GF-D8 (cell line): Measurements from ENCODE around the gene PROB1.
"Not testable (repeated sequence)": the region's sequence is repeated elsewhere in the genome, so short reads cannot be mapped to it uniquely, and the experiment has no call there.

Source experiments
- DNase-seq: peaks from one replicate; lab custom pipeline; 2025; lab: John Stamatoyannopoulos, UW

Gene PROB1, protein sequence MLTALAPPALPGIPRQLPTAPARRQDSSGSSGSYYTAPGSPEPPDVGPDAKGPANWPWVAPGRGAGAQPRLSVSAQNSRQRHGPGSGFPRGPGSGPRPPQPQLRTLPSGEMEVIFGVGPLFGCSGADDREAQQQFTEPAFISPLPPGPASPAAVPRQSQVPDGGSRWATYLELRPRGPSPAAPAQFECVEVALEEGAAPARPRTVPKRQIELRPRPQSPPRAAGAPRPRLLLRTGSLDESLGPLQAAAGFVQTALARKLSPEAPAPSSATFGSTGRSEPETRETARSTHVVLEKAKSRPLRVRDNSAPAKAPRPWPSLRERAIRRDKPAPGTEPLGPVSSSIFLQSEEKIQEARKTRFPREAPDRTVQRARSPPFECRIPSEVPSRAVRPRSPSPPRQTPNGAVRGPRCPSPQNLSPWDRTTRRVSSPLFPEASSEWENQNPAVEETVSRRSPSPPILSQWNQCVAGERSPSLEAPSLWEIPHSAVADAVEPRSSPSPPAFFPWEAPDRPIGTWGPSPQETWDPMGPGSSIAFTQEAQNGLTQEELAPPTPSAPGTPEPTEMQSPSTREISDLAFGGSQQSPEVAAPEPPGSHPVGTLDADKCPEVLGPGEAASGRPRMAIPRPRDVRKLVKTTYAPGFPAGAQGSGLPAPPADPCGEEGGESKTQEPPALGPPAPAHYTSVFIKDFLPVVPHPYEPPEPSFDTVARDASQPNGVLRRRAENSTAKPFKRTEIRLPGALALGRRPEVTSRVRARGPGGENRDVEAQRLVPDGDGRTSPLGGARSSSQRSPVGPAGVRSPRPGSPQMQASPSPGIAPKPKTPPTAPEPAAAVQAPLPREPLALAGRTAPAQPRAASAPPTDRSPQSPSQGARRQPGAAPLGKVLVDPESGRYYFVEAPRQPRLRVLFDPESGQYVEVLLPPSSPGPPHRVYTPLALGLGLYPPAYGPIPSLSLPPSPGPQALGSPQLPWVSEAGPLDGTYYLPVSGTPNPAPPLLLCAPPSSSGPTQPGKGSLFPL

DNA sequence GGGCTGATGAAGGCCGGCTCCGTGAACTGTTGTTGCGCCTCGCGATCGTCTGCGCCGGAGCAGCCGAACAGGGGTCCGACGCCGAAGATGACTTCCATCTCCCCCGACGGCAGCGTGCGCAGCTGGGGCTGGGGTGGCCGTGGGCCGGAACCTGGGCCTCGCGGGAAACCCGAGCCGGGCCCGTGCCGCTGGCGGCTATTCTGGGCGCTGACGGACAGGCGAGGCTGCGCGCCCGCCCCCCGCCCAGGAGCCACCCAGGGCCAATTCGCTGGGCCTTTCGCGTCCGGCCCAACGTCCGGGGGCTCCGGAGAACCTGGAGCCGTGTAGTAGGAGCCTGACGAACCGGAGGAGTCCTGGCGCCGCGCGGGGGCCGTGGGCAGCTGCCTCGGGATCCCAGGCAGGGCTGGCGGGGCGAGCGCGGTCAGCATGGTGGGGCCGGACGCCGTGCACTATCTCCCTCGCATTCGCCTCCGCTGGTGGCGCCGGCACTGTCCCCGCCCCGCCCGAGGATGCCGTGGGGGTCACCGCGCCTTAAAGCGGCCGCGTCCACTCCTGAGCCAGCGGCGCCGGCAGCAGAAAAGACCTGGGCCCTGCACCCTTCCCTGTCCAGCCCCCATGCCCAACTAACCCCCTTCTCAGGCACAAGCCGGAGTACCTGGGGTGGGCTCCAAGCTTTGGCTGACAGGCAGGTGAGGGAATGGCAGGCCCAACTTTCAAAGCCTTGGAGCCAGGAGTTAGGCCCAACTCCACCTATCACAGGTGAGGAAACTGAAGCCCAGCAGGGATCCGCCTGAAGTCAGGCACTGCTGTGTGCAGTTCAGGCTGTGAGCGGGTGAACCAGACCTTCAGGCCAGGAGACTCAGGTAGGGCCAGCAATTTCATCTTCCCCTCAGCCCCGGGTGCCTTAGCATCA, at the start of gene PROB1:
Gene PROB1, minus strand, starts transcription at position 451 of the 913 bp plus-strand sequence. Its CDS starts 23 bp downstream, at position 428.
- DNase-seq: no peak

DNA sequence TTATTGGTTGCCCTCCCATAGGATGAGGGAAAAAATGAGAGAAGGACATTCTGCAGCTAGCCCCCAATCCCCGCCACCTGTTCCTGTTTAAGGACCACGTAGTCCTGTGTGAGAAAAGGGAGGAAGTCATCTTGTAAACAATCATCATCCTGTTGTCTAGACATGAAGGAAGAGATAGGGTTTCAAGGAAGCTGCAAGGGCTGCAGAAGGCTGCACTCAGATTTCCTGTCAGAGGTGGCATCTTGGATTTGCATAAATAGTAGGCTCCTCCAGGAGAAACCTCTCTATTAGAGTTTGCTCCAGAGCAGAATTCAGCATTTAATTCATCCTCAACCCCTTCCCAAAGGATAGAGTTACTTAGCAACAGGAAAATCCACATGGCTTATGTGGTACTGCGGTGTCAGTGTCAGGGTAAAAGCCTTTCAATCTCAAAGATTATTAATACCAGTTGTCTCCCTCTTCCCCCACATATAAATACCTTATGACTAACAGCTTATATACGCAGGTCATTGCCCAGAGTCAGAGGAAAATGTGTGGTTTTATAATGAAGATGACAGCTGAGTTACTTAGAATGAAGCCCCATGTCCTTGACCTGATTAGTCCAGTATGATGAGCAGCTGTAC, 49.0 kb upstream of the PROB1 start:
- DNase-seq: no peak

DNA sequence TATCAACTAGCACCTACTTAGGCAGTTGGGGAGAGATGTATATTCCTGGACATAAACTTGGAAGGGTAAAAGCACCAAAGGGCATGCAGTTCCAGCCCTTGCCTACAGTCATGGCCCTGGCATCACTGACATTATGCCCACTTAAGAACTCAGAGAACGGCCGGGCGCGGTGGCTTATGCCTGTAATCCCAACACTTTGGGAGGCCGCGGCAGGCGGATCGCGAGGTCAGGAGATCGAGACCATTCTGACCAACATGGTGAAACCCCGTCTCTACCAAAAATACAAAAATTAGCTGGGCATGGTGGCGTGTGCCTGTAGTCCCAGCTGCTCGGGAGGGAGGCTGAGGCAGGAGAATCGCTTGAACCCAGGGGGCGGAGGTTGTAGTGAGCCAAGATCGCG, 45.5 kb upstream of the PROB1 start:
- DNase-seq: not testable (repeated sequence)

DNA sequence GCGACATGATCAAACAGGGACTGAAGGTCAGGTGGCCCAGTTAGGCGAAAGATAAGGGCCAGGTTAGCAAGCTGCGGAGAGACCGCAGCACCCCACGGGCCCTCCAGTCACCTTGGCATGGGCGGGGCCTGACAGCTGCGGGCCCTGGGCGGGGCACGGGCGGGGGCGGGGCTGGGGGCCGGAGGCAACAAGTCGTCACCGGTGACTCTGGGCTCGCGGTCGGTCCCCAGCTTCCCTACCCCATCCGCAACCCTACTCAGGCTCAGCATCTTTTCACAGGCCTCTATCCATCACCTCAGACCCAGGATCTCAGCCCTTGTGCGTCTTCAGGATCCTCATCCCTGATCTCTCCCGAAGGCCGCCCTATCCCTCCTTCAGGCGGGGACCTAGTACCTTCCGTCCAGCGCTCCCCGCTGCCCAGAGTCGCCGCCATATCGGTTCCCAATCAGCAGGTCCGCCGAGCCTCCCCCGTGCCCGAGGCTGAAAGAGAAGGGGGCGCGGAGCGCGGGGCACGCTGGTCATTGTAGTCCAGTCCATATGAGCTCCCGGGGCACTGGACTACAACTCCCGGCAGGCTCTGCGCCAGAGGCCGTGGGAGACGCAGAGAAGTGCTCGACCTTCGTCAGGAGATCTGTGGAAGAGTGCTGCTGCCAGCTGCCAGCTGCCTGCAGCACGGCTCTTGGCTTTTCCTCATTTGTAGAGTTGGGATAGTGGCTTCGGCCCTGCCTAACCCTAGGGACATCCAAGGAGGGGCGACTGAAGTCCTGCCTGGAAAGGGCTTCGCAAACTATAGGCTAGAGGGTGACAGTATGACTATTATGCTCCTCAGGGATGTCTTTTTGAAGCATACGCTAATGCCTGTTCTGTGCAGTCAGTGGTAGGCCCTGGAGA, 44.4 kb upstream of the PROB1 start, which contains the start of gene DNAJC18:
Gene DNAJC18, minus strand, starts transcription at position 513 of the 891 bp plus-strand sequence. Its CDS starts 80 bp downstream, at position 433.
- DNase-seq: peak; percentile 58

DNA sequence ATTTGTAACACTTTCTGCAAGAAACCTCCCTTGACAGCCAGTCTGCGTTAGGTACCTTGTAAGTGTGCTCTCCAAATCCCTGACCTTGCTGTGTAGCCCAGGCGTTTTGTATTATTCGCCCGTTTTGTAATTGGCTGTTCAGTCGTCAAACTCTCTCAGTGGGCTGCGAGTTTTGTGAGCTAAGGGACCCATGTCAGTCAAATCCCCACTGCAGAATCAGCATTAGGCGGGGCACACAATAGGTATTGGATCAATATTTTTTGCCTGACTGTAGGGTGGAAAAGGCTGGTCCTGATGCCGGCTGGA, 43.8 kb upstream of the PROB1 start:
- no peak for DNase-seq

DNA sequence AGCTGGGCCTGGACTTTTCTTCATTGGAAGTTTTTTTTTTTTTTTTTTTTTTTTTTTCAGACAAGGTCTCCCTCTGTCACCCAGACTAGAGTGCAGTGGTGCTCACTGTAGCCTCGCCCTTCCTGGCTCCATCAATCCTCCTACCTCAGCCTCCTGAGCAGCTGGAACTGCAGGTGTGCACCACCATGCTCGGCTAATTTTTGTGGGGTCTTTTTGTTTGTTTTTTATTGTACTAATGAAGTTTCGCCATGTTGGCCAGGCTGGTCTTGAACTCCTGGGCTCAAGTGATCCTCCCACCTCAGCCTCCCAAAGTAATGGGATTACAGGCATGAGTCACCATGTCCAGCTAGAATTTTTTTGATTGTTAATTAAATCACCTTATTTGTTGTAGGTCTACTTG, 40.8 kb upstream of the PROB1 start:
- no peak for DNase-seq

DNA sequence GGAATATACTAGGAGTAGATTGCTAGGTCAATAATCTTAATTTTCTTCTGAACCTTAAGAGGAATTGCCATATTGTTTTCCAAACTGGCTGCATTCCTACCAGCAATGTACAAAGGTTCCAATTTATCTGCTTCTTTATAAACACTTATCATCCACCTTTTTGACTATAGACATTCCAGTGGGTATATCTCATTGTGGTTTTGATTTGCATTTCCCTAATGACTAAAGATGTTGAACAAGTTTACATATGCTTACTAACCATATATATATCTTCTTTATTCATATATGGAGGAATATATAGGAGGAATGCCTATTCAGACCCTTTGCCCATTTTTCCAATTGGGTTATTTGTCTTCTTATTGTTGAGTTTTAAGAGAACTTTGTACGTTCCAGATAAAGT, 36.8 kb upstream of the PROB1 start:
- no peak for DNase-seq

DNA sequence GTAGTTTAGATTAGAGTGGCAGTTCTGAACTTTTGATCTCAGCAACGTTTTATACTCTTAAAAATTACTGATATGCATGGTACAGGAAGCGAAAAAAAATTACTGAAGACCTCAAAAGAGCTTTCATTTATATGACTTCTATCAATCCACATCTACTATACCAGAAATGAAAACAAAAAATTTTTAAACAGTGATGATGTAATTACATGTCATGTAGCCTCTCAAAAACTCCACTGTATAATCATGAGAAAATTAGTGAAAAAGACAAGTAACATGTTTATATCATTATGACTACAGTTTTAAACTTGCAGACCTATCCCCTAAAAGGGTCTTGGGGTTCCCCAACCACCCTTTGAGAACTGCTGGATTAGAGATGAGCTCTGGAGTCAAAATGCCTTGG, 35.1 kb upstream of the PROB1 start:
- no peak for DNase-seq

DNA sequence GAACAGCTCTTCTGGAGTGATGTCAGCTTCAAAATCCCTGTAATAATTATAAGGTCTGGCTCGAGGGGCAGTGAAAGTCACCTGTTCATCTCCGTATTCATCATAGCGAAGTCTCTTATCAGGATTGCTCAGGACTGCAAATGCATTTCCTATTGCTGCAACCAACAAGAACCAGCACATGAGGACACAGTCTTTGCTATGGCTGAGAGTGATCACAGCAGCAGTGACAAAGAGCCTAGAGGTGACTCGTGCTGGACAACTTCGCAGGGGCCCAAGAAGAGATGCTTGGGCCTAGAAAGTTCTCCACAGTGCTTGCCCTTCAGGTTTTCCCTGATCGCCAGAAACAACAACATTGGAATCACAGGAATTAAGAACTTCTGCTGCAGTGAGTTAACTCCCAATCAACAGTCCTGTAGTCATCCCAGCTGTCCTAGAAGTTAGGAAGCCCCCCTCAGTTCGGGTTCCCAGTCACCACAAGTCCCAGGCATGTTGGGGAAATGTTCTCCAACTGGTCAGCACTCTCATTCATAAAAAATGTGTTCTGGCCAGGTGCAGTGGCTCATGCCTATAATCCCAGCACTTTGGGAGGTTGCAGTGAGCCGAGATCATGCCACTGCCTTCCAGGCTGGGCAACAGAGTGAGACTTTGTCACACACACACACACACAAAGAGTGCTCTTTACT, 31.4 kb upstream of the PROB1 start:
- DNase-seq: peak; percentile 47

DNA sequence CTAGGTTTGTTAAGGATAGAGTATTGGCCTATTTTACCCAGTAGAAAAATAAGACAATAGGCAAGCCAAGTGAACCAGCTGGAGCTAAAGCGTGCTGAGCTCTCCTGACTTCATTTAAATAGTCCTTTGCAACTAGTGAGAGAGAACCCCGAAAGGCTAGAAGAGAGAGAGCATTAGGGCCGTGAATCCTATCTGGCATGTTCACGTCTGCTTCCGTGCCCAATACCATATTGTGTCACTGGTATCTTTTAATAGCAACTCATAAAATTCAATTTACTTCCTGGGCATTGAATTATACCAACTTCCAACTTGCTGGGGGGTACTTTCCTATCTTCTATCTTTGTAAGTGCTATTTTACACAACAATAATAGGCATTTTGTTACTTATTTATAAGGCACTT, 30.6 kb upstream of the PROB1 start:
- DNase-seq: no peak

DNA sequence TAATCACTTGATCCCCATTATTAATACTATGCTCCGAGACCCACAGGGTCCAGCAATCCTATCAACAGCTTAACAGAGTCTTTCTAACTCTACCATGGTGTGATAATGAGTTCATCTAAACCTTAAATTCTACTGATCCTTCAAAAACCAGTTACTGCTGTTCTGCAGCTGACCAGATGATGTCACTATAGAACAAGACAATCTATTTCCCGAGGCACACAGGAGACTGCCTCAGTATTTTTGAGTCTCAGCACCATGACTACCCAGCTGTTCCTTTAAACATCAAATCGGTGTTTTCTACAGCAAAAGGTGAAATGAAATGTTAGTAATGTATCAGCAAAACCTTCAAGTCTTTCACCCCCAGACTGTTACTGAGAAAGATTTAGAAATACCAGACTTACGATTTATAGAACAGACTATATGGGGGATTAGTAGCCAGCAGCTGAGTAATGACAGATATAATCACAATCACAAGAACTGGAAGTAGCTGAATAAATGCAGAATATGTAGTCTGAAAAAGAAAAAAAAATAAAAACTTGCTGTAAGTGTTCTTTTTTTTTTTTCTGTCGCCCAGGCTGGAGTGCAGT, 27.5 kb upstream of the PROB1 start:
- DNase-seq: peak; percentile 57

DNA sequence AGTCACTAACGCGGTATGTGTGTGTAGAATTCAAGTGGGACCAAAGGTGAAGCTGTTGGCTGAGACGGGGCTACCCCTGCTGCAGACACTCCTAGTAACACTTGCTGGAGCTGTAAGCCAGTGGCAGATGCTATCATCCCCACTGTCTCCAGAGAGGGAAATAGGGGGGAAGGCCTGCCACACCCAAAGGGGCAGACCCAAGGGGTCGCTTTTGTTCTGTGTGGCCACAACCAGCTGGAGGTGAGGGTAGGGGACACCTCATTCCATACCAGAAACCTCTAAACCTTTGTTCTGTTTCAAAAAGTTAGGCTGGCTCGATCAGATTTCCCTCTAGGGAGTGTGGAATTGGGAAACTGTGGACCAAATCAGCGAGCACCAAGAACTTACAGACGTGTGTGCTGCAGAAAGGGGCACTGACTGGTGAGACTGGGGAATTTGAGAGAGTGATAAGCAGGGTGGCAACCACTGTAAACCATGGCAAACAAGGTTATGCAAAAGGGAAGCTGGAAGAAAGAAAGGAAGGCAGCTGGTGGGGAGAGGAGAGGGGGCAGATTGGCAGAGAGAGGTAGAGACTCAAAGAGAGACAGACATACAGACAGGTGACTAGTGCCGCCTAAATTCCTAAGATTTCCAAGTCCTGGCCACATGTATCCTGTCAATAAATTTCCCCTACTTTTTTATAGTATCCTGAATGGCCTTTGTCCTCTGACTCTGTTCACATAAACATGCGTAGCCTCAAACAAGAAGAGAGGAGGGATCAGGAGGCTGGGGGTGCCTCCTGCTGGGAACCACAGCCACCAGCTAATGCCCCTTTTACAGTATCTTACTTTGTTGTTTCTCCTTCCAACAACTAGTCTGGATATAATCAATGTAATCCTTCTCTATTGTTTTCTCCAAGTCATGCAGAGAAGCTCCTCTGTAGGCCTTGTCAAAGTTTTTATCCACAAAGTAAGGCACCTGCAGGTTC, 24.6 kb upstream of the PROB1 start:
- peak; percentile 55 for DNase-seq

DNA sequence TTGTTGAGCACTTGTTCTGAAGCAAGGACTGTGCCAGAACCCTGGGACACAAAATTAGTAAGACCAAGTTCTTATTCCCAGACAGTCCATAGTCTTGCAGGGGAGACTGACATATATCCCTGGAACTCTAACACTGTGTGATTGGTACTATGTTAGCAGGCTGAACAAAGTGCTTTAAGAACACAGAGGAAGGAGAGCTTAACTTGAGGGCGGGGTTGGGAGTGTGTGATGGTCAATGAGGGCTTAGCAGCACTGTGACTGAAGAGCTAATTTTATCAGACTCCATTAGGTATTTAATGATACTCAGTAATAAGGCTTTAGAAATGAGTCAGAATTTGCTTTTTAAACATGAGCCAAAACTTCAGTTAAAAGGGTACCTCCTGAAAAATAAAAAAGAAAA, 23.9 kb upstream of the PROB1 start:
- no peak for DNase-seq

DNA sequence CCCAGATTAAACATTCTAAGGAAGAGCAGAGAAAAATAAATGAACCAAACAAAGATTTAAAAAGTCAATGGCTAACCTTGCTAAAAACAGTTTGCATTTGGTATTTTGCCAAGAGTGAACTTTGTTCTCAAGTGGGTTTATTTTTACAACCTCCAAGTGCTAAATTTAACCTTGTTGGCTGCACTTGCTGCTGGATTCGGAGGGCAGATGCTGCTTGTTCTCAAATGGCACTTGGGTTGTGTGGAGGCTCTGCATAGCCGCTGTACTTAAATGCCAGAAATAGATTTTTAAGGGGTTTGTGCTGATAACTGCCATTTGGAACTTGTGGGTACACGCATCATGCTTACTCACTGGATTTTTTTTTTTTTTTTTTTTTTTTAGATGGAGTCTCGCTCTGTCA, 22.3 kb upstream of the PROB1 start:
- no peak for DNase-seq

DNA sequence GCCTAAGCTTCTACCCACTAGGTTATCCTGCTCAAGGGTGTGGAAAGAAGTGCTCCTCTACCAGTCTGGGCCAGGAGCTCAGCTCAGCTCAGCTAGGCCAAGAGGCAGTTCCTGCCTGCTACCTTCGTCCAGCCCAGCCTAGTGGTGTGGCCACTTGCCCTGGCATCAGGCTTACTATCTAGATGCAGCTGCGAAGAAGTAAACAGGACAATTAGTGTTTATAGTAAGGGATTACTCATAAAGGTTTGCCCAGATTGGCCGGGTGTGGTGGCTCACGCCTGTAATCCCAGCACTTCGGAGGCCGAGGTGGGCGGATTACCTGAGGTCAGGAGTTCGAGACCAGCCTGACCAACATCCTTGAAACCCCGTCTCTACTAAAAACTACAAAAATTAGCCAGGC, 21.7 kb upstream of the PROB1 start:
- no peak for DNase-seq

DNA sequence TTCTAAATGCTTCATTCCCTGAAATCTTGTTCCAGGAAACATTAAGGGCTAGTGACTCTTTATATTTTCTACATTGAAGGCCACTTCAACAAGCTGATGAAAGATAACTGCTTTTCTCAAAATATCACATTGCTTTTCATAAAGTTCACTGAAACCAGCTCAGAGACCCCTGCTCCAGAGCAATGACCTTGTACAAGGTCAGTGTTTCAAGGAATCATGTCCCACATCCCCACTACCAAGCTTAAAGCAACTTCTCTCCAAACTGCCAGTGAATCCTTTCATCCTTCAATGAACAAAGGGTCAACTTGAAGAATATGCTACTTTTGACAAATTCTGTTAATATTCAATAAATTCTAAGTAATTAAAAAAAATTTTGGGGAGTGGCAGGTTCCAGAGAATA, 21.0 kb upstream of the PROB1 start:
- no peak for DNase-seq

DNA sequence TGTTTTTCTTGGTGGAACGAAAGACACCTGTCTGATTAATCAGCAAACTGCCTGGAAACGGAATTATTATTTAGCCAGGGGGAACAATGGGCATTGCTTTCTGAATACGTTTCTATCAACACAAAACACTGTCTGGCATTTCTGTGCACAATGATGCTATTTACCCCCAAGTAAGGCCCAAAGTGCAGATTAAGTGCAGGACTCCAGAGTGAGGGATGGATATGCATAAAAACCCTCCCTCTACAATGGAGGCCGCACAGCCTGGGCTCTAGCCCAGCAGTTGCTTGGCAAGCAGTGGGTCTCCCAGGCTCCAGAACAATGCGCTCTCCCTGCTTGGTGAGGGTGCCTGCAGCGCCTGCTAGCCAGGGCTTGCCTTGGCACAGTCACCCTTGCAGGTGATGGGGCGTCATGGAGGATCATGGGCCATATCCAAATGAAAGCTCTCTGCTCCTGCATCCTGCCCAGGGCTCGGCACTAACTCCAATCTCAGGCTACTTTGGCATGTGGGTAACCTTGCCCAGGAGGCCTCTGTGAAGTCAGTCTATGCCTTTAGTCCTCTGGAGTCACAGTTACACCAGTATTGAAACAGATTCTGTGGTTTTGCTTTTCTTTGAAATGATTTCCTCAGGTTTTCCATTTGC, 20.4 kb upstream of the PROB1 start:
- DNase-seq: peak; percentile 80
